Forelimb muscle (tissue), 1 donor: ENCODE data around the gene SLC9A7. TPM values are rescaled to one million over a fixed set of nuclear protein-coding genes. Genes with fewer than 3 reads are reported as not detected.

Source experiments
- DNase-seq: peaks from one replicate; pipeline ENCODE4 v3.0.0-alpha.2; 2013; ENCODE audit warnings: low read depth
- polyA plus RNA-seq: library from polyadenylated mRNA; unstranded; fragments of 120-200 nt; gene quantifications from one replicate; pipeline ENCODE4 v1.2.1, GENCODE V29; 2013; ENCODE audit not compliant: insufficient read length

Gene SLC9A7
- polyA plus RNA-seq, 1 donor, result 8.9 TPM

DNA sequence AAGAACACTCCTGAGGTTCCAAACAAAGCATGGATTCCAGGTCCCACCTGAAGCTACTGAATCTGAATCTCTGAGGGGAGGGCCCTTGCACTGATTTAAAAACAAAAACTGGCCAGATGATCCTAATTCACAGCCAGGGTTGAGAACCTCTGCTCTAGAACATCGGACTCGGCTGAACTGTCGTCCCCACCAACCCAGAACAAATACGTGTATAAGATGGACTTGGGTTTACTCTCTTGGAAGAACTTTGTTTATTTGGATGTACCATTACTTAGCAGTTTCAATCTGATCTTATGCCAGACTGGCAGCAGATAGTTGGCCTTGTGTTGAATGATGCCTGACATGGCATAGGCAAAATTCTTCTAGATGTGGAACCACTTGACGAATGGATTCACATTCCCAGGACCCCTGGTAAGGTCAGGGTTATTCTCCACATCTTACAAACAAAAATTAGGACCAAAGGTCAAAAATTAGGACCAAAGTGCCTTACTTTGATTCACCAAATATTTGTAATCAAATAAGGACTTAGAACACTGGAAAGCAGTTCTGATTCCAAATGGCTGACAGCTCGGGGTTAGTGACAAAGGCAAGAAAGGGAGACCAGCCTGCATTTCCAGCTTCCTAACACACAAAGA is 156.3 kb downstream of the SLC9A7 start:
- no peak for DNase-seq

DNA sequence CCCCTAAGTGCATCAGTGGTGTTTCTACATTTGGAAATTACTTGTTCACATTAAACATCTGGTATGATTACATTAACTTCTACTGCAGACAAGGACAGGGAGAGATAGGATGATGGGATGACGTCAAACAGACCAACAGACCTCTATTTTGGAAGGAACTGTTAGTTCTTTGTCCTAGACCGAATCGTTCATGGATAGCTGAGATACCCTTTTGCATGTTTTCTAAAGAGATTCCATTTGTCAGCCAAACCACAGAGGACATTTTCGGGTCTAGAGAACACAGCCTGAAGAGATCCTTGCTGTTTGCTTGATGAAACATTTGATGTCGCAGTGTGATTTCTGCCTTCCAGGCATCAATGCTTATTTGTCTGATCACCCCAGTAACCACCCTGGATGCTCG is 157.6 kb downstream of the SLC9A7 start:
- DNase-seq, result no peak

GRCh38 chrX:46599051-46599560 is 159.8 kb downstream of the SLC9A7 start:
- DNase-seq, result no peak

DNA sequence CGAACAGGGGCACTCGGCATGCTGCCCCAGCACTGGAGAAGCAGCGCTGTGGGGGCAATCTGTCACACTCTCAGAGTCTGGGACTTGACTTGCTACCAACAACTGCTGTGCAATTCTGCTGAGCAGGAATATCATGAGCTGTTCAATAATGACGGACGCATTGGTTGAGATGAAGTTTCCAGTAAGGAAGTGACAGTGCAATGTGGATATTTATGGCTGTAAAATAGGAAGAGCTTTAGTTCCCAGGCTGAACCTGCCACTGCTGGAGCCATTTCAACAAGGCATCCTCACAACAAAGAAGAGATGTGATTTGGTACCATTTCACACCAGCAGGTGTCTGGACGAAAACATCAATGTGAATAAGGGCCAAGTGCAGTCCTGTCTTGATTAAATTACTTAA is 161.1 kb downstream of the SLC9A7 start:
- no peak for DNase-seq

DNA sequence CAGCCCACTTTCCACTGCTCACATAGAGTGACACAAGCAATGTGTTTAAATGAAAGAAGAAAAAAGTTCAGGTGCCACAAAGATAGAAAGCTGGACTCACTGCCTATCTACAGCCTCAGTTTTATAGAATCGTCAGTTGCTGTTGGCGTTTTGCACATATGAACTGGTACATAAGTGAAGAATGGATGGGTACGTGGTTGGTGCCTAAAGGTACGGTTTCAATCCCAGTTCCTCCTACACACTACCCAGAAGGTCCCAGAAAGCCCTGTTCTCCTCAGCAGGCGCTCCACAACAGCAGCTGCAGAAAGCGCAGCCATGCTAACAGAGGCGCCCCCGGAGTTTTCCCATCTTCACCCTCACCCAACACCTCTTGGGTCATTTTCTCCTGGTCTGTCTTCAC is 161.7 kb downstream of the SLC9A7 start:
- DNase-seq, result no peak

GRCh38 chrX:46595084-46595483 is 163.8 kb downstream of the SLC9A7 start:
- DNase-seq, result no peak

DNA sequence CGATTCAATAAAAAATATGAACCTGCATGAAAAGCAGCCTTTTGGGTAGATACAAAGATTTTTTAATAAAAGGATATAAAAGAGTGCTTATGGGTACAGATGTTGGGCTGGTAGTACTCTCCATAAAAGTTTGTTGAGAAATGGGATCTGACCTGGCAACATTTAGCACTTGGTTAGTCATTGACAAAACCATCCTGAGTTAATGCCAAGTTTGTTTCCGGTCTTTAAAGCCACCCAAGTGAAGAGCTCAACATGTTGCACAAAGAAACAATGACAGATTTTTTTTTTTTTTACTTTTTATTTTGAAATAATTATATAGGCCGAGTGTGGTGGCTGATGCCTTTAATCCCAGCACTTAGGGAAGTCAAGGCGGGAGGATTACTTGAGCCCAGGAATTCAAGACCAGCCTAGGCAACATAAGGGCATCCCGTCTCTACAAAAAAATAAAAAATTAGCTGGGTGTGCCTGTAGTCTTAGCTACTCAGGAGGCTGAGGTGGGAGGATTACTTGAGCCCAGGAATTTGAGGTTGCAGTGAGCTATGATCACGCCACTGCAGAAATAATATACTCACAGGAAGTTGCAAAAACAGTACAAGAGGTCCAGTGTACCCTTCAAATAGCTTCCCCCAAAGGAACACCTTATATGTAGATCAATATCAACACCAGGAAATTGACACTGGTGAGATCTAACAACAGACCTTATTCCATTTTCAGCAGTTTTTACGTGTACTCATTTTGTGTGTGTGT is 168.8 kb downstream of the SLC9A7 start:
- DNase-seq, result no peak

DNA sequence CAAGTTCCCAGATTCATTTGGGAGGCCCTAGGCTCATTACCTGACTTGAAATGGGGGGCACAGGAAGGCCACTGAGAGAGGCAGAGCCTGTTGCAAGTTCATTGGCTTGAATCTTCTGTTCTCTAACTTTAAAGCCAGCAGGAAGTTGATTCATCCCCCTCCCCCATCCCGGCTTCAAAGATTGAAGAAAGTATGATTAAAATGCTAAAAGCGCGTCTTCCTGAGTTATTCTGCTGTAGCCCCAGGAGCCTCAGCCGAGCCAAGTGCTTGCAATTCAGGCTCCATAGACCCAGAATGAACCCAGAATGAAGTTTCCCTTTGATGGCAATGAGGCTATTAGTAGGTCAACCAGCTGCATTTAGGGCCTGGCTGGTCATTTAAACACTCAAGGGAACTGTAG is 170.7 kb downstream of the SLC9A7 start:
- no peak for DNase-seq

GRCh38 chrX:46587753-46588171 is 171.2 kb downstream of the SLC9A7 start:
- no peak for DNase-seq

DNA sequence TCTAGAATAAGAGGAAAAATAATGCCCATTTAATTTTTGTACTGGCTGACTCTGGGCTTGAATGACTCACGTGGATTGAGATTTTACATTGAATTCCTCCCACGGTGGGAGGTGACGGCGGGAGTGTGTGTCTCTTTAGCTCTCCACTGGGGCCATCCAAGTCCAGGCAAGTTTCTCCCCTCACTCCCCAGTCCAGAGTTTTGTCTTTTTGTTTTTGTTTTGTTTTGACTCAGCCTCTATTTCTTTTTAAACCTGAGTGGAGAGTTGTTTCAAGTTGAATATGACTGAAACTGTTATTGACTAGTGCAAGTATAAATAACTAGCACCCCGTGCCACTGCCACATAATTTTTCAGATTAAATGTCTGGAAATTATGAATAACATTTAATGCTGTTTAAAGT is 171.8 kb downstream of the SLC9A7 start:
- DNase-seq, result no peak

- DNase-seq, result no peak
These were observed 174.2 kb downstream of the SLC9A7 start for GRCh38 chrX:46584736-46585135.

GRCh38 chrX:46582966-46583365 is 176.0 kb downstream of the SLC9A7 start:
- no peak for DNase-seq

GRCh38 chrX:46582325-46582724 is 176.6 kb downstream of the SLC9A7 start:
- DNase-seq, result no peak

DNA sequence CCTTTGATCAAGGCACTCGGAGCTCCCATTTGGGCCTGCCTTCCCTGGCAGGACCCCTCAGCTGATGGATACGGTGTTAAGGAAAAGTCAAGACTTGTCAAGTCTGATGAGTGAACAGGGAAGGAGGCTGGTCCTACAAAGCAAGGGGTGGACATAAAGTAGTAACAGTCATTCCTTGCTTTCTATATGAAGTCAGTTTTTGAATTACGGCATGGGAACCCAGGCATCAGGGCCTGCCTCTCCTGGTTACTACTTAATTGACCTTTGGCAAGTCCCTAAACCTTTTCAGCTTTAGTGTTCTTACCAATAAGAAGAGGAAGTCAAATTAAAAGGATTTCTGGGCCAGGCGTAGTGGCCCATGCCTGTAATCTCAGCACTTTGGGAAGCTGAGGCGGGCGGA is 178.3 kb downstream of the SLC9A7 start:
- no peak for DNase-seq

DNA sequence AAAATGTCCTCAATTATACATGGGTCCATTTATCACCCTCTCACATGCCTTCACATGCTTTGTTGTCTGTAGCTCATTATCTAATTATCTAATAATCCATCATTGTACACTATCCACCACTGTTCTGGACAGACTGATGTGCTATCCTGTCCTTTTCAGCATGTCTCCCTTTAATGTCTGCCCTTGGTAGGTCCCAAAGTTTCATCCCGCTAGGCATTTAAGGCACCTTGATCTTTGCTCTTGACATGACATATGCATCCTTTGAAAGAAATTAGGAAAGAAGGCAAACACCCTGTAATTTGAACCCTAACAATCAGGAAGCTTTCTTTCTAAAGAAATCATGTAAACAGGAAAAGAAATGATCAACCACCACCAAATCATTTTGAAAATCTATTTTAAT is 179.7 kb downstream of the SLC9A7 start:
- no peak for DNase-seq

GRCh38 chrX:46577221-46578005 is 181.5 kb downstream of the SLC9A7 start:
- DNase-seq, result no peak

- DNase-seq, result no peak
These were observed 182.5 kb downstream of the SLC9A7 start for GRCh38 chrX:46576458-46576857.

DNA sequence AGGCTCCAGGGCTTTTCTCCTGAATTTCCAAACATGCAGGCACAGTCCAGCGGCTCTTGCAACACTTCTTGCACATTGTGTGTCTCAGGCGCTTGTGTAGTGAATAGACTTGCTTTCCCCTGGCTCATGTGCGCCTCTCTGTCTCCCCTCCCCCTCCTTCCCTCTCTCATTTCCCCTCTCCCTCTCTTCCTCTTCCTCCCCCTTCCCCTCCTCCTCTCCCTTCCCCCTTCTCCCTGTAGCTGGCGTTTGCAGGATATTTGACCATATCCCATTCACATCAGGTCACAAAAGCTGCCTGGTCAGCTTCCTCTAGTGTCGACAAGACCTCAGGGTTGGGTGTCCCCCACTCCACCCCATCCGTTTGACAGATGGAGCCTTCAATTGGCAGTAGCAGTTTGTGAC is 182.9 kb downstream of the SLC9A7 start:
- DNase-seq, result no peak

DNA sequence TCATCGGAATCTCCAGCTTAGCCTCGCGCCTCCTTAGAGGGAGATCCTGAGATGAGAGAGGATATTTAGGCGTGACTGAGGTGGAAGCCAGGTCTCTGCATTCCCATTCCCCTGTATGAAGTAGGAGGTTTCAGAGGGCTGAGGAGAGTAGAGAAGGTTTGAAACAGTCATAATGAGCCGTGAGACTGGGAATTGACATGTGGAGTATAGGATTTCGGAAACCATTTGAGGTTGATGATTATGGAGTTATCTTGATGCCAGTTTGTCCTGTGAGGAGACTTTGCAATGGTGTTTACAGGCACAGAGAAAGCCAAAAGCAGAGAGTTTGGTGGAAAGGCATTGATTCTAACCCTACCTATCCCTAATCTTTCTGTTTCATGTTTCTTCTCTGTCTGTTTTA is 183.3 kb downstream of the SLC9A7 start:
- DNase-seq, result no peak

- no peak for DNase-seq
These were observed 184.0 kb downstream of the SLC9A7 start for GRCh38 chrX:46574774-46575381.

- no peak for DNase-seq
These were observed 184.8 kb downstream of the SLC9A7 start for GRCh38 chrX:46573892-46574773.
